BJ (cell line): Measurements from ENCODE around the gene ALG8. TPM values are rescaled to one million over a fixed set of nuclear protein-coding genes. Genes with fewer than 3 reads are reported as not detected.

Experiments
- CTCF ChIA-PET: fragments of 350-600 bp; formaldehyde crosslinking; extraction: SDS; loops from one replicate; lab custom pipeline; 2021; ENCODE audit warnings: antibody characterized with exemption, inconsistent platforms; lab: Yijun Ruan, JAX
- POLR2A ChIA-PET: fragments of 300-600 bp; sonication (Branson Sonifier 250); formaldehyde crosslinking; extraction: SDS; loops from one replicate; lab custom pipeline; 2021; ENCODE audit warnings: antibody characterized with exemption; lab: Charles Lee
- DNase-seq: peaks from one replicate; pipeline ENCODE4 v3.0.0-alpha.2; 2011; ENCODE audit warnings: low read depth
- H3K27me3 ChIP-seq: 2 replicates; pipeline ENCODE4 v1.6.0; 2011; ENCODE audit warnings: low read length; ENCODE audit not compliant: control insufficient read depth, insufficient read depth
- H3K36me3 ChIP-seq: 2 replicates; pipeline ENCODE4 v1.5.1; 2011; ENCODE audit warnings: low read length; ENCODE audit not compliant: control insufficient read depth, insufficient read depth
- H3K4me3 ChIP-seq: 2 replicates; pipeline ENCODE4 v1.5.1; 2011; ENCODE audit warnings: low read depth, mild to moderate bottlenecking, control low read depth, low read length
- CTCF ChIP-seq: IDR thresholded peaks from 2 replicates; pipeline ENCODE4 v1.5.1; 2011; ENCODE audit warnings: low read depth, mild to moderate bottlenecking, control low read depth, inconsistent platforms, low read length, moderate library complexity; ENCODE audit not compliant: insufficient read depth
- polyA plus RNA-seq: library from polyadenylated mRNA; depleted of rRNA; stranded (reverse); fragments of >200 nt; gene quantifications from 2 replicates; pipeline ENCODE4 v1.2.3, GENCODE V29; 2011

ALG8 gene
- polyA plus RNA-seq, 1 experiment, result 33.9 TPM

GRCh38 chr11:78164471-78164870, 25.0 kb upstream of the ALG8 start:
- ChIA-PET CTCF (no interaction called here), POLR2A (no interaction called here)
- no peak for TF ChIP-seq CTCF
- Histone ChIP-seq H3K4me3 (no peak overlapping the region), H3K27me3 (no peaks in the 10 kb centered on the region), H3K36me3 (no peaks in the 10 kb centered on the region)
- DNase-seq, result no peak

GRCh38 chr11:78163828-78164227, 24.4 kb upstream of the ALG8 start:
- Histone ChIP-seq H3K4me3 (no peak overlapping the region), H3K27me3 (no peaks in the 10 kb centered on the region), H3K36me3 (no peaks in the 10 kb centered on the region)
- DNase-seq, result no peak
- ChIA-PET CTCF (no interaction called here), POLR2A (no interaction called here)
- no peak for TF ChIP-seq CTCF

- H3K36me3 ChIP-seq, result no peaks in the 10 kb centered on the region
- POLR2A ChIA-PET, result no interaction called here
- TF ChIP-seq CTCF, result no peak
- H3K27me3 ChIP-seq, result no peaks in the 10 kb centered on the region
- CTCF ChIA-PET, result interaction anchor here (1.1 kb wide), 1 partner anchor 21 kb away, joined by 4 read pairs; no protein-coding TSS in a partner anchor
- H3K4me3 ChIP-seq, result no peak overlapping the region
- DNase-seq, result no peak
Observed at GRCh38 chr11:78161962-78162371, 22.5 kb upstream of the ALG8 start.

- Histone ChIP-seq H3K36me3 (no peaks in the 10 kb centered on the region), H3K27me3 (no peaks in the 10 kb centered on the region), H3K4me3 (no peak overlapping the region)
- CTCF ChIA-PET, result interaction anchor here (1.1 to 2.7 kb wide), 2 partner anchors 11 to 21 kb away, joined by 4 to 11 read pairs; no protein-coding TSS in a partner anchor
- POLR2A ChIA-PET, result no interaction called here
- no peak for TF ChIP-seq CTCF
- no peak for DNase-seq
Observed at GRCh38 chr11:78161346-78161745, 21.9 kb upstream of the ALG8 start.

- Histone ChIP-seq H3K4me3 (no peak overlapping the region), H3K27me3 (no peaks in the 10 kb centered on the region), H3K36me3 (no peaks in the 10 kb centered on the region)
- ChIA-PET CTCF (interaction anchor here (1.2 to 2.7 kb wide), 2 partner anchors 11 to 15 kb away, joined by 3 to 11 read pairs; no protein-coding TSS in a partner anchor), POLR2A (no interaction called here)
- no peak for TF ChIP-seq CTCF
- no peak for DNase-seq
Observed at GRCh38 chr11:78160557-78160956, 21.1 kb upstream of the ALG8 start.
